ENCODE measurements around the gene PRKAR2B. TPM values are rescaled to one million over a fixed set of nuclear protein-coding genes. Genes with fewer than 3 reads are reported as not detected.

PRKAR2B gene
- total RNA-seq, 2 experiments from 2014 or later, result 69.0 to 210 TPM

DNA sequence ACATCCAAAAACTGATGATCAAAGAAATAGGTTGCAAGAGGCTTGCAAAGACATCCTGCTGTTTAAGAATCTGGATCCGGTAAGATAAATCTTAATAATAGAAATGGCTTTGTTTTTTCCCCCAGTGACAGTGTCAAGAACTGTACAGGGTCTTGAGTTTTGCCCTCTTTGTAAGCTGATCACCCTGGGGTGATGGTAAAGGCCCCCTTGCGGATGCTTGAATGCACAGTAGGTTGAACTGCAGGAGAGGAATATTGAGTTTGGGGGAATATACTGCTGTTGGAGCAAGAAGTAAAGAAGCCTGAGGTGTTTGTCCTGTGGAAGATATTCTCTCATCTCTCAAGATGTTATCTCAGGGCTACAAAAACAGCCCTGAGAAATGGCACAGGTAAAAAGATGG is 83.7 kb downstream of the PRKAR2B start:
- H2AFZ ChIP-seq (ENCODE audit: low read length), result no peak overlapping the region
- no peaks in the 10 kb centered on the region for H3K9me2 ChIP-seq (ENCODE audit: insufficient read depth, low read length)
- H3K4me2 ChIP-seq (ENCODE audit: low read length), result no peak overlapping the region
- no peaks in the 10 kb centered on the region for H4K20me1 ChIP-seq (ENCODE audit: insufficient read depth, low read length)
- TF ChIP-seq, protein P1, sequence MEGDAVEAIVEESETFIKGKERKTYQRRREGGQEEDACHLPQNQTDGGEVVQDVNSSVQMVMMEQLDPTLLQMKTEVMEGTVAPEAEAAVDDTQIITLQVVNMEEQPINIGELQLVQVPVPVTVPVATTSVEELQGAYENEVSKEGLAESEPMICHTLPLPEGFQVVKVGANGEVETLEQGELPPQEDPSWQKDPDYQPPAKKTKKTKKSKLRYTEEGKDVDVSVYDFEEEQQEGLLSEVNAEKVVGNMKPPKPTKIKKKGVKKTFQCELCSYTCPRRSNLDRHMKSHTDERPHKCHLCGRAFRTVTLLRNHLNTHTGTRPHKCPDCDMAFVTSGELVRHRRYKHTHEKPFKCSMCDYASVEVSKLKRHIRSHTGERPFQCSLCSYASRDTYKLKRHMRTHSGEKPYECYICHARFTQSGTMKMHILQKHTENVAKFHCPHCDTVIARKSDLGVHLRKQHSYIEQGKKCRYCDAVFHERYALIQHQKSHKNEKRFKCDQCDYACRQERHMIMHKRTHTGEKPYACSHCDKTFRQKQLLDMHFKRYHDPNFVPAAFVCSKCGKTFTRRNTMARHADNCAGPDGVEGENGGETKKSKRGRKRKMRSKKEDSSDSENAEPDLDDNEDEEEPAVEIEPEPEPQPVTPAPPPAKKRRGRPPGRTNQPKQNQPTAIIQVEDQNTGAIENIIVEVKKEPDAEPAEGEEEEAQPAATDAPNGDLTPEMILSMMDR (conservative IDR thresholded peaks at IDR 0.05; ENCODE audit: low read length), result peak; percentile 69
- no peak for TF ChIP-seq EZH2phosphoT487 (IDR thresholded peaks at IDR 0.05; ENCODE audit: borderline replicate concordance, low read depth, low read length)
- H3K79me2 ChIP-seq (ENCODE audit: insufficient read depth, low read depth, low read length), result peaks cover 47% of the 10 kb centered on the region
- H3K27ac ChIP-seq (ENCODE audit: low read depth, low read length, poor library complexity, severe bottlenecking), result peak overlapping the region; percentile 3
- ChIA-PET CTCF (ENCODE audit: unreplicated experiment) (no interaction called here), POLR2A (interaction anchor here (0.6 to 1.4 kb wide), 3 partner anchors 79 to 460 kb away, joined by 3 read pairs; no protein-coding TSS in a partner anchor)
- peaks cover 49% of the 10 kb centered on the region for H3K4me1 ChIP-seq (ENCODE audit: insufficient read depth, low read length, poor library complexity, severe bottlenecking)
- DNase-seq (ENCODE audit: low spot score), result peak; percentile 39
- no TSS peak for BruUV-seq (replicated peaks)
- H3K9me3 ChIP-seq (ENCODE audit: low read length), result no peaks in the 10 kb centered on the region
- intact Hi-C loops (cut with micrococcal nuclease; ENCODE audit: unreplicated experiment), result no loop called here
- H3K36me3 ChIP-seq (ENCODE audit: insufficient read depth, low read length), result peaks cover 74% of the 10 kb centered on the region
- H3K4me3 ChIP-seq (ENCODE audit: low read depth, low read length, poor library complexity, severe bottlenecking), result no peak overlapping the region

DNA sequence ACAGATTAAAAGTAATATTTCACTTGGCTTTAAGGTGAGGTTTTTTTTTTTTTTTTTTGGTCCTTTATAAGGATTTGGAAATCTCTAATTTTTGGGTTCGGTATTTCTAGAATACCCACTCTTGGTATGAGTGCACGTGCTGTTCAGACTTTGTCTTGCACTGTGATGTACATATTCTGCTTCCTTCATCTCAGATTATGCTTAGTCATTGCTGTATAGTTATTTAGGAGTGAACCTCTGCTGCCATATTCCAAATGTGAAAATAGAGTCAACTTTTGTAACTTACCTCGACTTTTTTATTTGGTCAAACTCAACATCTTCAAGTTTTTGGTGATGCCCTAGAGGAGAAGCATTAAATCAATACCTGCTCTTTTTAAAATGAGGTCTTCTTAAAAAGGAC is 84.2 kb downstream of the PRKAR2B start:
- Histone ChIP-seq H3K79me2 (ENCODE audit: insufficient read depth, low read depth, low read length) (peaks cover 44% of the 10 kb centered on the region), H3K36me3 (ENCODE audit: insufficient read depth, low read length) (peaks cover 74% of the 10 kb centered on the region), H3K4me2 (ENCODE audit: low read length) (no peak overlapping the region), H3K9me2 (ENCODE audit: insufficient read depth, low read length) (no peaks in the 10 kb centered on the region), H3K27ac (ENCODE audit: low read depth, low read length, poor library complexity, severe bottlenecking) (no peak overlapping the region), H4K20me1 (ENCODE audit: insufficient read depth, low read length) (no peaks in the 10 kb centered on the region), H3K4me3 (ENCODE audit: low read depth, low read length, poor library complexity, severe bottlenecking) (no peak overlapping the region), H3K4me1 (ENCODE audit: insufficient read depth, low read length, poor library complexity, severe bottlenecking) (peaks cover 49% of the 10 kb centered on the region), H3K9me3 (ENCODE audit: low read length) (no peaks in the 10 kb centered on the region), H2AFZ (ENCODE audit: low read length) (no peak overlapping the region)
- intact Hi-C loops (cut with micrococcal nuclease; ENCODE audit: unreplicated experiment), result no loop called here
- DNase-seq (ENCODE audit: low spot score), result no peak
- BruUV-seq (replicated peaks), result no TSS peak
- ChIA-PET POLR2A (interaction anchor here (1.4 kb wide), 1 partner anchor 79 kb away, joined by 3 read pairs; no protein-coding TSS in a partner anchor), CTCF (ENCODE audit: unreplicated experiment) (no interaction called here)
- TF ChIP-seq, protein P1 (conservative IDR thresholded peaks at IDR 0.05; ENCODE audit: low read length), result no peak
- TF ChIP-seq EZH2phosphoT487 (IDR thresholded peaks at IDR 0.05; ENCODE audit: borderline replicate concordance, low read depth, low read length), result no peak

DNA sequence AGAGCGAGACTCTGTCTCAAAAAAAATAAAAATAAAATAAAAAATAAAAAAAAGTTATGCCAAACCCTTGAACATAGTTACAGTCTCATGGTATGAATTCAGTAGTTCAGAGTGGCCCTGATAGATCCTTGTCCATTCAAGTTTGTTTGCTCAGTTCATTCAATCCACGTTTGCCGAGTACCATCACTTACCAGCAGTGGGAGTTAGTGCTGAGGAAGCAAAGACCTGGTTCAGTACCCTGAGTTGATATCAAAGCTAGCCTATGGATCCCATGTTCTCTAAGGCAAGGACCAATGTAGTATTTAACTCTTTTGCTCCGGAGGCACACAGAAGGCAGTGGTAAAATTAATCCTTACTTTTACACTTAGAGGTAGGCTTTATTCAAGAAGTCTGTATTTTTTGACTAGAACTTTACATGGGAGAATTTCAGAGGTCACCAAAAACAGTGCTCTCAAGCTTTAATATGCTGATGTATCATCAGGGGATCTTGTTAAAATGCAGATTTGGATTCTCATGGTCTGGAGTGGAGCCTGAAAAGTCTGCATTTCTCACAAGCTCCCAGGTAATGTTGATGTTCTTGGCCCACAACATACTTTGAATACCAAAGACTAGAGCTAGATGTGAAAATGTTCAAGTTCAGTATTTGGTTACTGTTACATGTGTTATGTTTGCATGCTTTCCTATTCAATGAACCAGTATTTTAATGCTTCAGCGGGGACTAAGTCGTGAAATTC is 86.1 kb downstream of the PRKAR2B start:
- intact Hi-C loops (cut with micrococcal nuclease; ENCODE audit: unreplicated experiment), result no loop called here
- Histone ChIP-seq H3K9me3 (ENCODE audit: low read length) (peaks cover 7% of the 10 kb centered on the region; the same call in 1 of the 2 replicates), H3K9me2 (ENCODE audit: insufficient read depth, low read length) (no peaks in the 10 kb centered on the region), H3K4me2 (ENCODE audit: low read length) (no peak overlapping the region), H2AFZ (ENCODE audit: low read length) (no peak overlapping the region), H3K4me3 (ENCODE audit: low read depth, low read length, poor library complexity, severe bottlenecking) (no peak overlapping the region), H3K79me2 (ENCODE audit: insufficient read depth, low read depth, low read length) (peaks cover 27% of the 10 kb centered on the region; the same call in 1 of the 2 replicates), H4K20me1 (ENCODE audit: insufficient read depth, low read length) (no peaks in the 10 kb centered on the region), H3K36me3 (ENCODE audit: insufficient read depth, low read length) (peaks cover 85% of the 10 kb centered on the region), H3K27ac (ENCODE audit: low read depth, low read length, poor library complexity, severe bottlenecking) (no peak overlapping the region), H3K4me1 (ENCODE audit: insufficient read depth, low read length, poor library complexity, severe bottlenecking) (peaks cover 30% of the 10 kb centered on the region)
- TF ChIP-seq EZH2phosphoT487 (IDR thresholded peaks at IDR 0.05; ENCODE audit: borderline replicate concordance, low read depth, low read length), result no peak
- TF ChIP-seq, protein P1 (conservative IDR thresholded peaks at IDR 0.05; ENCODE audit: low read length), result 0 out of 2 replicates have a peak, but pooled peaks have one; percentile 23
- ChIA-PET CTCF (ENCODE audit: unreplicated experiment) (no interaction called here), POLR2A (interaction anchor here (0.5 to 3.3 kb wide), 8 partner anchors 8 to 282 kb away, joined by 3 to 19 read pairs (median 4); no protein-coding TSS in a partner anchor)
- BruUV-seq (replicated peaks), result no TSS peak
- DNase-seq (ENCODE audit: low spot score), result no peak
